GM12878 (cell line): ENCODE measurements around the gene IFNA8. TPM values are rescaled to one million over a fixed set of nuclear protein-coding genes. Genes with fewer than 3 reads are reported as not detected.
"Not testable (repeated sequence)": the region's sequence is repeated elsewhere in the genome, so short reads cannot be mapped to it uniquely, and the experiment has no call there.

Experiments used
- ATAC-seq: fragments of 200-7000 bp; cut with Tn5 transposase; 3 replicates; pipeline ENCODE4 v1.9.1; 2020; ENCODE audit warnings: mild to moderate bottlenecking, moderate library complexity
- BruUV-seq: library from RNA; stranded (reverse); fragments of 400-500 nt; replicated peaks from 2 replicates; lab custom pipeline; 2021; lab: Mats Ljungman, UMichigan
- CTCF ChIA-PET: fragments of 300-600 bp; sonication (Branson Sonifier 250); formaldehyde crosslinking; extraction: SDS; loops from one replicate; lab custom pipeline; 2021; ENCODE audit warnings: inconsistent platforms; lab: Yijun Ruan, JAX
- POLR2A ChIA-PET: fragments of 350-600 bp; formaldehyde crosslinking; extraction: SDS; loops from one replicate; lab custom pipeline; 2021; ENCODE audit warnings: inconsistent platforms; lab: Charles Lee
- RAD21 ChIA-PET: fragments of 300-600 bp; sonication (Branson Sonifier 250); formaldehyde crosslinking; loops from one replicate; lab custom pipeline; 2023; ENCODE audit warnings: antibody characterized with exemption; ENCODE audit not compliant: unreplicated experiment; lab: Charles Lee
- SMC1A ChIA-PET: fragments of 300-600 bp; sonication (Branson Sonifier 250); formaldehyde crosslinking; loops from one replicate; lab custom pipeline; 2023; ENCODE audit not compliant: unreplicated experiment, uncharacterized antibody; lab: Charles Lee
- DNase-seq: peaks from one replicate; pipeline ENCODE4 v3.0.0-alpha.2; 2011; ENCODE audit warnings: low read depth, low spot score
- FAIRE-seq: peaks from 3 replicates; lab custom pipeline; 2011; peaks lifted over from hg19 to GRCh38; lab: Jason Lieb, UNC
- H2AFZ ChIP-seq: 2 replicates; pipeline ENCODE4 v1.6.0; 2011; ENCODE audit warnings: low read depth, low read length, control low read depth; ENCODE audit not compliant: control insufficient read depth
- H3K27ac ChIP-seq: 2 replicates; pipeline ENCODE4 v1.5.1; 2011; ENCODE audit warnings: control low read depth; ENCODE audit not compliant: control insufficient read depth, insufficient read depth
- H3K27me3 ChIP-seq, 2 experiments: replicated peaks in 1 of 2; 2 replicates each; pipeline versions ENCODE4 v1.6.0 to v1.6.1; 2011; ENCODE audit warnings: low read length in 1 of 2; ENCODE audit not compliant: control insufficient read depth in 2 of 2, insufficient read depth in 2 of 2
- H3K36me3 ChIP-seq, 2 experiments: 2 replicates each; pipeline ENCODE4 v1.5.1; 2011; ENCODE audit warnings: low read length in 1 of 2; ENCODE audit not compliant: control insufficient read depth in 2 of 2, insufficient read depth in 2 of 2
- H3K4me1 ChIP-seq: 2 replicates; pipeline ENCODE4 v1.6.1; 2011; ENCODE audit warnings: mild to moderate bottlenecking, low read length, moderate library complexity, mixed read lengths; ENCODE audit not compliant: control insufficient read depth, insufficient read depth
- H3K4me2 ChIP-seq: 2 replicates; pipeline ENCODE4 v1.6.0; 2011; ENCODE audit warnings: control low read depth; ENCODE audit not compliant: control insufficient read depth, insufficient read depth
- H3K4me3 ChIP-seq: fragments of 200-600 bp; sonication (generic); 2 replicates; pipeline ENCODE4 v1.5.1; 2016
- H3K79me2 ChIP-seq: 2 replicates; pipeline ENCODE4 v1.6.0; 2011; ENCODE audit warnings: low read length; ENCODE audit not compliant: control insufficient read depth, insufficient read depth
- H3K9ac ChIP-seq: 2 replicates; pipeline ENCODE4 v1.8.0; 2011; ENCODE audit warnings: low read length, control low read depth, mixed read lengths; ENCODE audit not compliant: control insufficient read depth, insufficient read depth
- H3K9me3 ChIP-seq: replicated peaks from 3 replicates; pipeline ENCODE4 v1.5.1; 2011; ENCODE audit warnings: mild to moderate bottlenecking, low read length; ENCODE audit not compliant: control insufficient read depth, insufficient read depth
- H4K20me1 ChIP-seq: 2 replicates; pipeline ENCODE4 v1.6.0; 2011; ENCODE audit not compliant: control insufficient read depth, insufficient read depth
- BACH1 ChIP-seq: fragments of 450-650 bp; IDR thresholded peaks from 2 replicates; pipeline ENCODE4 v1.6.1; 2017; ENCODE audit warnings: mild to moderate bottlenecking, borderline replicate concordance
- CBFB ChIP-seq: IDR thresholded peaks from 2 replicates; pipeline ENCODE4 v1.6.1; 2016; ENCODE audit warnings: antibody characterized with exemption, low read depth
- CHD1 ChIP-seq: IDR thresholded peaks from 2 replicates; pipeline ENCODE4 v1.6.1; 2012; ENCODE audit warnings: low read depth, low read length, improper control_type of control experiment
- E2F4 ChIP-seq: IDR thresholded peaks from 2 replicates; pipeline ENCODE4 v1.6.1; 2012; ENCODE audit warnings: low read depth, low read length, improper control_type of control experiment
- EGR1 ChIP-seq, 2 experiments: IDR thresholded peaks; 1 replicate in 1 of 2; 2 replicates in 1 of 2; pipeline ENCODE4 v1.6.1; 2011 to 2012; ENCODE audit warnings: low read depth in 2 of 2, low read length in 2 of 2, borderline replicate concordance in 1 of 2, mild to moderate bottlenecking in 1 of 2, moderate library complexity in 1 of 2
- EP300 ChIP-seq, 2 experiments: fragments of 150-350 bp in 1 of 2; IDR thresholded peaks; 2 replicates each; pipeline ENCODE4 v1.6.1; 2011 to 2012; ENCODE audit warnings: low read depth in 2 of 2, low read length in 2 of 2, borderline replicate concordance in 1 of 2, improper control_type of control experiment in 1 of 2, inconsistent platforms in 1 of 2; ENCODE audit not compliant: control insufficient read depth in 1 of 2
- ESRRA ChIP-seq: IDR thresholded peaks from 2 replicates; pipeline ENCODE4 v1.6.1; 2012; ENCODE audit warnings: mild to moderate bottlenecking, low read length, improper control_type of control experiment
- HDGF ChIP-seq: fragments of 450-650 bp; IDR thresholded peaks from 2 replicates; pipeline ENCODE4 v1.6.1; 2016; ENCODE audit warnings: antibody characterized with exemption
- IKZF1 ChIP-seq: fragments of 450-650 bp; conservative IDR thresholded peaks from 2 replicates; pipeline ENCODE4 v1.6.1; 2017; ENCODE audit warnings: antibody characterized with exemption, mild to moderate bottlenecking
- KLF5 ChIP-seq: fragments of 450-650 bp; IDR thresholded peaks from 2 replicates; pipeline ENCODE4 v1.6.1; 2014; ENCODE audit warnings: mild to moderate bottlenecking; ENCODE audit not compliant: partially characterized antibody
- MEF2B ChIP-seq: fragments of 450-650 bp; IDR thresholded peaks from 2 replicates; pipeline ENCODE4 v1.6.1; 2018; ENCODE audit warnings: mild to moderate bottlenecking, moderate library complexity; ENCODE audit not compliant: partially characterized antibody, poor library complexity, severe bottlenecking
- MYB ChIP-seq: fragments of 150-350 bp; IDR thresholded peaks from 2 replicates; pipeline ENCODE4 v1.6.1; 2014; ENCODE audit warnings: mild to moderate bottlenecking, low read depth, low read length, borderline replicate concordance
- NRF1 ChIP-seq: conservative IDR thresholded peaks from 2 replicates; pipeline ENCODE4 v1.6.1; 2011; ENCODE audit warnings: mild to moderate bottlenecking, low read depth, low read length, improper control_type of control experiment
- PAX5 ChIP-seq: IDR thresholded peaks from 2 replicates; pipeline ENCODE4 v1.6.1; 2011; ENCODE audit warnings: low read depth, low read length, borderline replicate concordance
- RELA ChIP-seq: fragments of 450-650 bp; IDR thresholded peaks from 2 replicates; pipeline ENCODE4 v1.8.0; 2014; ENCODE audit warnings: borderline replicate concordance; ENCODE audit not compliant: partially characterized antibody
- RFX5 ChIP-seq: IDR thresholded peaks from 2 replicates; pipeline ENCODE4 v1.6.1; 2011; ENCODE audit warnings: low read depth, low read length, improper control_type of control experiment
- SIX5 ChIP-seq: IDR thresholded peaks from 2 replicates; pipeline ENCODE4 v1.6.1; 2011; ENCODE audit warnings: mild to moderate bottlenecking, low read depth, low read length, moderate library complexity; ENCODE audit not compliant: severe bottlenecking
- SMARCA5 ChIP-seq: fragments of 450-650 bp; IDR thresholded peaks from 2 replicates; pipeline ENCODE4 v1.6.1; 2017; ENCODE audit warnings: mild to moderate bottlenecking
- SMC3 ChIP-seq: IDR thresholded peaks from 2 replicates; pipeline ENCODE4 v1.6.1; 2011; ENCODE audit warnings: low read length, improper control_type of control experiment, borderline replicate concordance
- WGBS: methylation state at CpG from one replicate; pipeline ENCODE4 v1.1.6; 2016; ENCODE audit warnings: low lambda C conversion rate; ENCODE audit not compliant: insufficient replicate concordance, insufficient coverage; ENCODE audit errors: missing lambda C conversion rate; 5-methylcytosine and 5-hydroxymethylcytosine counted together
- in situ Hi-C: fragments of 300-500 bp; cut with MboI; formaldehyde crosslinking; loops from 9 replicates; pipeline ENCODE4 v1.14.3; 2018; ENCODE audit warnings: mixed read lengths
- intact Hi-C: fragments of 100-400 bp; cut with micrococcal nuclease; formaldehyde crosslinking; loops from one replicate; pipeline ENCODE4 v1.14.2; 2022; ENCODE audit not compliant: unreplicated experiment
- polyA plus RNA-seq, 11 experiments: library from polyadenylated mRNA; depleted of rRNA in 4 of 11; unstranded in 6 of 11; stranded (reverse) in 5 of 11; fragments of >200 nt; fragmentation: Nextera tagmentation in 4 of 11; fragmentation: Illumina TruSeq in 1 of 11; extraction: Ambion mirVana in 4 of 11; extraction: Trizol in 1 of 11; gene quantifications; 1 replicate in 1 of 11; 2 replicates in 10 of 11; pipeline versions ENCODE4 v1.2.1 to v1.2.3, GENCODE V29; 2011 to 2016; ENCODE audit warnings: inconsistent platforms in 2 of 11, missing spikeins in 2 of 11, low read depth in 1 of 11
- total RNA-seq, 4 experiments: library from RNA; depleted of rRNA in 3 of 4; stranded (reverse); fragments of >200 nt in 3 of 4; fragmentation: Illumina TruSeq in 1 of 4; extraction: Trizol in 1 of 4; gene quantifications; 2 replicates each; pipeline versions ENCODE4 v1.2.1 to v1.2.3, GENCODE V29; 2013 to 2021

IFNA8 gene
- total and polyA plus RNA-seq, 10 of the 15 experiments (the other 5 are each of a cell fraction or from before 2014, with no cell fraction given), result not detected

- 40% methylated on average over 3 of the region's 3 CpGs for WGBS
- Histone ChIP-seq H3K4me2 (no peak within 1 kb of the TSS), H3K9ac (no peak within 1 kb of the TSS), H2AFZ (no peak within 1 kb of the TSS), H3K27ac (no peak within 1 kb of the TSS), H3K9me3 (no peaks in the 10 kb centered on the region), H3K79me2 (no peaks in the 10 kb centered on the region), H3K4me3 (no peak within 1 kb of the TSS), H3K4me1 (no peaks in the 10 kb centered on the region), H3K36me3 (no peaks in the 10 kb centered on the region), H3K27me3 (no peaks in the 10 kb centered on the region), H4K20me1 (no peaks in the 10 kb centered on the region)
- no TSS peak for BruUV-seq
- ChIA-PET POLR2A (no interaction called here), CTCF (interaction anchor here (1.0 to 1.6 kb wide), 3 partner anchors 11 to 30 kb away, joined by 3 to 7 read pairs (median 6); no protein-coding TSS in a partner anchor), SMC1A (interaction anchor here (1.2 to 3.0 kb wide), 2 partner anchors 11 to 28 kb away, joined by 3 to 20 read pairs; no protein-coding TSS in a partner anchor), RAD21 (no interaction called here)
- no peak for DNase-seq
- in situ Hi-C loops, result no loop called here
- ATAC-seq, result no peak
- intact Hi-C loops, result no loop called here
- FAIRE-seq, result no peak
- TF ChIP-seq MEF2B (no peak), EP300 (IDR thresholded peaks at IDR 0.05; ENCODE audit: borderline replicate concordance in 1 of 2, control insufficient read depth in 1 of 2, low read depth in 2 of 2, low read length in 2 of 2) (no peak), RFX5 (no peak), PAX5 (no peak), SMARCA5 (no peak), E2F4 (no peak), CBFB (no peak), RELA (no peak), HDGF (no peak), CHD1 (no peak), NRF1 (no peak), KLF5 (no peak), SIX5 (no peak), IKZF1 (no peak), EGR1 (IDR thresholded peaks at IDR 0.05; ENCODE audit: borderline replicate concordance in 1 of 2, low read depth in 2 of 2, low read length in 2 of 2) (no peak), MYB (no peak), ESRRA (no peak), SMC3 (no peak), BACH1 (no peak)
Observed at GRCh38 chr9:21367957-21368356, 41.0 kb upstream of the IFNA8 start, which contains the start of gene IFNA13. TSS of gene IFNA13 (minus strand) at chr9:21368057. CDS start at chr9:21368010, 47 bp downstream.

- ChIA-PET POLR2A (interaction anchor here (1.2 kb wide), 1 partner anchor 9 kb away, joined by 3 read pairs; no protein-coding TSS in a partner anchor), SMC1A (interaction anchor here (1.2 kb wide), 1 partner anchor 10 kb away, joined by 3 read pairs; no protein-coding TSS in a partner anchor)
- H3K9ac ChIP-seq, H3K4me2 ChIP-seq, FAIRE-seq, RAD21 ChIA-PET, H4K20me1 ChIP-seq, CTCF ChIA-PET, intact Hi-C loops, H2AFZ ChIP-seq, H3K27me3 ChIP-seq, H3K36me3 ChIP-seq, H3K4me3 ChIP-seq, in situ Hi-C loops, BruUV-seq, H3K4me1 ChIP-seq, H3K9me3 ChIP-seq, ATAC-seq, H3K27ac ChIP-seq, H3K79me2 ChIP-seq, DNase-seq: not testable (repeated sequence)
- WGBS, result 27% methylated on average over 4 of the region's 4 CpGs
Observed at GRCh38 chr9:21371467-21371866, 37.5 kb upstream of the IFNA8 start.
